Measurements from ENCODE around the gene FSD2. TPM values are rescaled to one million over a fixed set of nuclear protein-coding genes. Genes with fewer than 3 reads are reported as not detected.

FSD2 gene
- total RNA-seq, 1 experiment from 2014 or later: not detected

DNA sequence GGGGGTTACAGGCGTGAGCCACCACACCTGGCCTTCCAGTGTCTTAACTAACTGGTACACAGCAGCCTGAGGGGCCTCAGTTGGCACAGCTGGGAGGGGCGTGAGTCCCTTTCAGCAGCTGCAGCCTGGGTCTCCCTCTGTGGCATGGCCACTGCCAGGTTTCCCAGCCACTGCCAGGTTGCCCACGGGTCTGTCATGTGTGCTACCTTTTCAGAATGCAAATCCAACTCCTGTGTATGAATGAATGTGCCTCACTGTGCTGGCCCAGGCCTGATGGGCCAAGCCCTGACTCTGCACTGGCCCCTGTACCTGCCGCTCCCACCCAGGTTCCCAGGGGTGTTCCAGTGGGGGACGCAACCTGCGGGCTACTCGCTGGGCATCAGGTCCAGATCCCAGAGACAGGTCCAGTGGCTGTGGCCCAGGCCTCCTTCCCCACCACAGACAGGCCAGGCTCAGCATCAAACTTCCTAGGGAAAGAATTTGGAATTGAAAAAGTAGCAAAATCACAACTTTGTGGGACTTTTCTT is 29.6 kb upstream of the FSD2 start:
- no CpG with 5 or more reads among the region's 7 CpGs for WGBS (ENCODE audit: extremely low coverage, insufficient read length, low lambda C conversion rate)
- Histone ChIP-seq H2AK5ac (ENCODE audit: insufficient read length, low read length) (no peak overlapping the region), H3K14ac (ENCODE audit: insufficient read depth, low read length) (no peak overlapping the region), H3K79me2 (ENCODE audit: insufficient read depth, low read length) (no peaks in the 10 kb centered on the region), H4K5ac (ENCODE audit: insufficient read length, low read depth, low read length) (no peak overlapping the region), H2BK5ac (ENCODE audit: insufficient read length, low read length) (no peak overlapping the region), H3K79me1 (ENCODE audit: insufficient read depth, low read depth, low read length, poor library complexity, severe bottlenecking) (no peaks in the 10 kb centered on the region), H2BK12ac (ENCODE audit: insufficient read length, low read depth, low read length) (no peak overlapping the region), H4K8ac (replicated peaks; ENCODE audit: insufficient read length, low read depth, low read length) (no peak overlapping the region), H3K23me2 (ENCODE audit: insufficient read length, low read depth, low read length, poor library complexity, severe bottlenecking) (no peaks in the 10 kb centered on the region), H3K23ac (ENCODE audit: insufficient read length, low read depth, low read length) (no peak overlapping the region), H3K56ac (ENCODE audit: insufficient read length, low read depth, low read length) (no peak overlapping the region), H3T11ph (ENCODE audit: low read length) (no peak overlapping the region), H2AFZ (ENCODE audit: low read length) (no peak overlapping the region), H3K9ac (ENCODE audit: extremely low read depth, insufficient read length, low read length) (no peak overlapping the region), H3K27me3 (ENCODE audit: insufficient read depth, low read length) (no peaks in the 10 kb centered on the region), H3K4me1 (ENCODE audit: insufficient read depth, low read length) (no peaks in the 10 kb centered on the region), H2BK15ac (ENCODE audit: low read depth, low read length) (no peak overlapping the region), H4K91ac (ENCODE audit: insufficient read length, low read depth, low read length) (no peak overlapping the region), H3K4ac (ENCODE audit: low read depth, low read length) (no peak overlapping the region), H2BK120ac (ENCODE audit: low read depth, low read length, poor library complexity, severe bottlenecking) (no peak overlapping the region), H2BK20ac (ENCODE audit: low read depth, low read length, poor library complexity, severe bottlenecking) (no peak overlapping the region), H3K4me2 (ENCODE audit: insufficient read depth, insufficient read length, low read length) (no peak overlapping the region), H3K18ac (ENCODE audit: insufficient read length, low read depth, low read length) (no peak overlapping the region), H3K27ac (ENCODE audit: insufficient read length, low read depth, low read length) (no peak overlapping the region), H3K9me3 (ENCODE audit: control insufficient read depth, low read depth, low read length) (no peaks in the 10 kb centered on the region), H4K20me1 (ENCODE audit: control insufficient read depth, insufficient read depth, insufficient read length) (no peaks in the 10 kb centered on the region)
- Mint-ChIP-seq H3K27me3 (ENCODE audit: low read depth) (no peaks in the 10 kb centered on the region), H3K27ac (no peak overlapping the region), H3K4me1 (no peaks in the 10 kb centered on the region), H3K9me3 (no peaks in the 10 kb centered on the region), H3K4me3 (no peak overlapping the region), H3K36me3 (ENCODE audit: insufficient read depth in 1 of 3, low read depth in 3 of 3) (peaks cover 16 to 43% (median 32%) of the 10 kb centered on the region in 3 experiments; a peak in 6 of 7 replicates)
- no peak for DNase-seq
- TF ChIP-seq CTCF (conservative IDR thresholded peaks at IDR 0.05): no peak
